ENCODE measurements around the gene PAM. TPM values are rescaled to one million over a fixed set of nuclear protein-coding genes. Genes with fewer than 3 reads are reported as not detected.
"Not testable (repeated sequence)": the region's sequence is repeated elsewhere in the genome, so short reads cannot be mapped to it uniquely, and the experiment has no call there.

Gene PAM
- total and polyA plus RNA-seq, 3 experiments from 2014 or later = 58.7 to 65.0 (median 59.8) TPM

- H3K36me3 ChIP-seq (ENCODE audit: insufficient read depth, low read length) = no peaks in the 10 kb centered on the region
- no peak for DNase-seq
- Mint-ChIP-seq H3K4me1 (peaks cover 36 to 50% (median 39%) of the 10 kb centered on the region in 3 donors), H3K9me3 (peaks cover 0 to 3% (median 0%) of the 10 kb centered on the region in 5 donors), H3K27ac (peak overlapping the region in 3 of 8 donors; percentile 15 to 24 (median 21)), H3K27me3 (no peaks in the 10 kb centered on the region), H3K4me3 (no peak overlapping the region), H3K36me3 (peaks cover 2 to 5% (median 2%) of the 10 kb centered on the region in 3 donors)
- H3K27me3 ChIP-seq (ENCODE audit: insufficient read depth, low read length, poor library complexity, severe bottlenecking) = no peaks in the 10 kb centered on the region
- H3K4me3 ChIP-seq (ENCODE audit: low read length) = no peak overlapping the region
- H3K4me1 ChIP-seq (ENCODE audit: insufficient read depth, low read length) = peaks cover 5% of the 10 kb centered on the region
- H3K9me3 ChIP-seq (ENCODE audit: low read length) = no peaks in the 10 kb centered on the region
- ChIA-PET POLR2A (no interaction called here), CTCF (interaction anchor here (1.2 kb wide), 1 partner anchor 367 kb away, joined by 3 read pairs; no protein-coding TSS in a partner anchor)
- no peak overlapping the region for H3K27ac ChIP-seq (ENCODE audit: low read depth, low read length)
These were observed 17.2 kb downstream of the PAM start for GRCh38 chr5:102772273-102772672.

DNA sequence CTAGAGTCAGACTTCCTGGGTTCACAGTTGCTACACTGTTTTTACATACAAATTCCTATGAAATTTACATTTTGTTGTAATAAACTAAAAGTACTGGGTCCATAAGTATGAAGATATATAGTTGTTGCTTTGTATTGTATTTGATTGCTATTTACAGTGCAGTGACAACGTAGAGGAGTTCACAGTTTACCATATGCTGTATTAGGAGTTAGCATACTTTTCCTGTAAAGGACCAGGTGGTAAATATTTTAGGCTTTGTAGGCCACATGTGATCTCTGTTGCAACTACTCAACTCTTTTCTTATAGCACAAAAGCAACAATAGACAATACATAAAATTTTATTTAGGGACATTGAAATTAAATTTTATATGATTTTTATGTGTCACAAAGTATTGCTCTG is 18.0 kb downstream of the PAM start:
- peaks cover 0 to 3% (median 0%) of the 10 kb centered on the region in 5 donors for H3K9me3 Mint-ChIP-seq
- Histone ChIP-seq H3K9me3 (ENCODE audit: low read length) (no peaks in the 10 kb centered on the region), H3K27ac (ENCODE audit: low read depth, low read length) (no peak overlapping the region), H3K36me3 (ENCODE audit: insufficient read depth, low read length) (no peaks in the 10 kb centered on the region), H3K27me3 (ENCODE audit: insufficient read depth, low read length, poor library complexity, severe bottlenecking) (no peaks in the 10 kb centered on the region), H3K4me1 (ENCODE audit: insufficient read depth, low read length) (peaks cover 5% of the 10 kb centered on the region), H3K4me3 (ENCODE audit: low read length) (no peak overlapping the region)
- H3K27ac Mint-ChIP-seq = no peak overlapping the region
- peaks cover 34 to 45% (median 38%) of the 10 kb centered on the region in 3 donors for H3K4me1 Mint-ChIP-seq
- CTCF ChIA-PET = interaction anchor here (1.2 kb wide), 1 partner anchor 366 kb away, joined by 3 read pairs; no protein-coding TSS in a partner anchor
- no peak for DNase-seq
- POLR2A ChIA-PET = no interaction called here
- peaks cover 2 to 5% (median 2%) of the 10 kb centered on the region in 3 donors for H3K36me3 Mint-ChIP-seq
- H3K4me3 Mint-ChIP-seq = no peak overlapping the region
- H3K27me3 Mint-ChIP-seq = no peaks in the 10 kb centered on the region

GRCh38 chr5:102775756-102776155 is 20.7 kb downstream of the PAM start:
- H3K27me3 ChIP-seq (ENCODE audit: insufficient read depth, low read length, poor library complexity, severe bottlenecking); H3K9me3 ChIP-seq (ENCODE audit: low read length); H3K9me3 Mint-ChIP-seq; H3K27me3 Mint-ChIP-seq; H3K36me3 Mint-ChIP-seq; H3K36me3 ChIP-seq (ENCODE audit: insufficient read depth, low read length); DNase-seq; H3K4me3 ChIP-seq (ENCODE audit: low read length); H3K4me1 ChIP-seq (ENCODE audit: insufficient read depth, low read length); POLR2A ChIA-PET; CTCF ChIA-PET; H3K27ac ChIP-seq (ENCODE audit: low read depth, low read length): not testable (repeated sequence)
- peaks cover 52 to 62% (median 55%) of the 10 kb centered on the region in 3 donors for H3K4me1 Mint-ChIP-seq
- peak overlapping the region in 2 of 7 donors; percentile 40 to 57 for H3K4me3 Mint-ChIP-seq
- peak overlapping the region in 1 of 8 donors; percentile 14 for H3K27ac Mint-ChIP-seq

DNA sequence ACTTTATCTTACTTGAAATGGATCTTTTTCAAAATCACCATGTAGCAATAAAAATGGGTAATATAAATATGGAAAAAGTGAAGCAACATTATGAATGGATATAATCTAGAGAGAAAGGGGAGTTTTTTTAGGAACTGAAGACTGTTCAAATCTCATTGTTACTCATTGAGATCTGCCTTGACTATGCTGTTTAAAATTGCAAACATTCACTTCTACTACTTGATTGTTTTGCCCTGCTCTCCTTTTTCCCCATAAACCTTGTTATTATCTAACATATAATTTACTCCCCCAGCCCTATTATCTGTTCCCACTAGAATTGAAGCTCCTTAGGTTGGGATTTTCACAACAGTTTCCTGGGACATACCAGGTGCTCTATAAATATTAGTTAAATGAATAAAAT is 22.0 kb downstream of the PAM start:
- no peak for DNase-seq
- Histone ChIP-seq H3K27me3 (ENCODE audit: insufficient read depth, low read length, poor library complexity, severe bottlenecking) (no peaks in the 10 kb centered on the region), H3K4me3 (ENCODE audit: low read length) (no peak overlapping the region), H3K4me1 (ENCODE audit: insufficient read depth, low read length) (no peaks in the 10 kb centered on the region), H3K36me3 (ENCODE audit: insufficient read depth, low read length) (no peaks in the 10 kb centered on the region), H3K27ac (ENCODE audit: low read depth, low read length) (no peak overlapping the region), H3K9me3 (ENCODE audit: low read length) (no peaks in the 10 kb centered on the region)
- Mint-ChIP-seq H3K36me3 (peaks cover 2 to 5% (median 2%) of the 10 kb centered on the region in 3 donors), H3K27ac (no peak overlapping the region), H3K27me3 (no peaks in the 10 kb centered on the region), H3K9me3 (peaks cover 0 to 3% (median 0%) of the 10 kb centered on the region in 5 donors), H3K4me3 (no peak overlapping the region), H3K4me1 (peaks cover 44 to 66% (median 54%) of the 10 kb centered on the region in 3 donors)
- ChIA-PET POLR2A (no interaction called here), CTCF (interaction anchor here (1.6 kb wide), 1 partner anchor 362 kb away, joined by 4 read pairs; no protein-coding TSS in a partner anchor)

DNA sequence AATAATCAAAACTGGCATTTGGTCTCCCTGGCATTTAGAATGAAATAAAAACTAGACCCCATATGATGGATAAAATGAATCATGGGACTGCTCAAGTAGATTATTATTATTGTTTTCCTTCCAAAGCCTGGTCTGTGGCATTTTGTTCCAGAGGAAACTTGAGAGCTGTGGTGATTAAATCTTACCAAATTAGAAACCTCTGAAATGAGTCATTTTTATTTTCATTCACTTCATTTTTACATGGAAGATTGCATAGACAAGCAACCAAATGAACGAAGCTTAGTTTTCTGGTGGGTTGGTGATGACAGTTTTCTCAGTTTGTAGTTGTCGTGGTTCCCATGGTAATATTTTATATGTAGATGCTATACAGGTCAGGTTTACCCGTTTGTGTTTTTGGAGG is 23.4 kb downstream of the PAM start:
- Mint-ChIP-seq H3K27ac (peak overlapping the region in 1 of 8 donors; percentile 11), H3K36me3 (peaks cover 2 to 5% (median 3%) of the 10 kb centered on the region in 3 donors), H3K4me3 (no peak overlapping the region), H3K9me3 (peaks cover 0 to 3% (median 0%) of the 10 kb centered on the region in 5 donors), H3K4me1 (peaks cover 42 to 58% (median 48%) of the 10 kb centered on the region in 3 donors), H3K27me3 (no peaks in the 10 kb centered on the region)
- Histone ChIP-seq H3K4me1 (ENCODE audit: insufficient read depth, low read length) (no peaks in the 10 kb centered on the region), H3K4me3 (ENCODE audit: low read length) (no peak overlapping the region), H3K27ac (ENCODE audit: low read depth, low read length) (no peak overlapping the region), H3K9me3 (ENCODE audit: low read length) (no peaks in the 10 kb centered on the region), H3K36me3 (ENCODE audit: insufficient read depth, low read length) (no peaks in the 10 kb centered on the region), H3K27me3 (ENCODE audit: insufficient read depth, low read length, poor library complexity, severe bottlenecking) (no peaks in the 10 kb centered on the region)
- ChIA-PET CTCF (interaction anchor here (1.6 kb wide), 1 partner anchor 361 kb away, joined by 4 read pairs; no protein-coding TSS in a partner anchor), POLR2A (no interaction called here)
- DNase-seq = no peak

DNA sequence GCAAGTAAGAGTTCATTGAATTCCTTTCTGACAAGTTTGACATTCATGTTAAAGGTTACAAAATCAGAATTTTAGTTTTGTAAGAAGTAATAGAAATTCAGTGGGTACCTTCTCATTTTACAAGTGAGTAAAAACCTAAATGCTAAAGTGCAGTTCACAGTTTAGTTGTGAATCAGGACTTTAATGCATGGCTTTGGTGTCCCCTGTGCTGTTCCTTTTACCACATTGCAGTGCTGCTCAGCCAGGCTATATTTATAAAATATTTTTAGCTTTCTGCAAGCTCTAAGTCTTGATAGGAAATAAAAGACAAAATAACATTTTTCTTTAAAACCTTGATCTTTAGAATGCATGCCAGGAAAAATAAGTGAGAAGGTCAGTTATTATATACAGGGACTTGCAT is 26.3 kb downstream of the PAM start:
- Mint-ChIP-seq H3K4me1 (peaks cover 36 to 47% (median 41%) of the 10 kb centered on the region in 3 donors), H3K36me3 (peaks cover 4 to 7% (median 5%) of the 10 kb centered on the region in 3 donors), H3K27ac (no peak overlapping the region), H3K9me3 (no peaks in the 10 kb centered on the region), H3K27me3 (no peaks in the 10 kb centered on the region), H3K4me3 (no peak overlapping the region)
- POLR2A ChIA-PET = interaction anchor here (0.6 kb wide), 1 partner anchor 141 kb away, joined by 3 read pairs; no protein-coding TSS in a partner anchor
- no peaks in the 10 kb centered on the region for H3K9me3 ChIP-seq (ENCODE audit: low read length)
- CTCF ChIA-PET = interaction anchor here (1.0 to 2.8 kb wide), 10 partner anchors 10 to 443 kb away, joined by 3 to 8 read pairs (median 5); no protein-coding TSS in a partner anchor
- no peak for DNase-seq
- H3K27ac ChIP-seq (ENCODE audit: low read depth, low read length) = no peak overlapping the region
- no peak overlapping the region for H3K4me3 ChIP-seq (ENCODE audit: low read length)
- no peaks in the 10 kb centered on the region for H3K27me3 ChIP-seq (ENCODE audit: insufficient read depth, low read length, poor library complexity, severe bottlenecking)
- no peaks in the 10 kb centered on the region for H3K4me1 ChIP-seq (ENCODE audit: insufficient read depth, low read length)
- H3K36me3 ChIP-seq (ENCODE audit: insufficient read depth, low read length) = no peaks in the 10 kb centered on the region

DNA sequence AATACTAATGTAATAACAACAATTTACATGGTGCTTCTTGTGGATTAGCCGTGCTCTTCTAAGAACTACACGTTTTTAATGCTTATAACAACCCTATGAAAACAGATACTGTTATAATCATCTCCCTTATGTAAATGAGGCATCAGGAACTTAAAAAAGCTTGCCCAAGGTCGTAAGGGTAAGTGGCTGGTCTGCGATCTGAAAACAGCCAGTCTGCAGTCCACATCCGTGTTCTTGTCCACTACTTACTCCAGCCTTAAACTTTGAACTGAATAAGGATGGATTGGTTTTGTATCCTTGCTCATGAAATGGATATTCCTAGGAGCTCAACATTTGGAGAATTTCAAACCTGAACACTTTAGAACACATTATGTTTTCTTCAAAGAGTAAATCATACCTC is 26.7 kb downstream of the PAM start:
- Mint-ChIP-seq H3K27ac (no peak overlapping the region), H3K4me3 (no peak overlapping the region), H3K36me3 (peaks cover 4 to 7% (median 5%) of the 10 kb centered on the region in 3 donors), H3K9me3 (no peaks in the 10 kb centered on the region), H3K27me3 (no peaks in the 10 kb centered on the region), H3K4me1 (peaks cover 32 to 43% (median 37%) of the 10 kb centered on the region in 3 donors)
- Histone ChIP-seq H3K27ac (ENCODE audit: low read depth, low read length) (no peak overlapping the region), H3K9me3 (ENCODE audit: low read length) (no peaks in the 10 kb centered on the region), H3K4me1 (ENCODE audit: insufficient read depth, low read length) (no peaks in the 10 kb centered on the region), H3K4me3 (ENCODE audit: low read length) (no peak overlapping the region), H3K36me3 (ENCODE audit: insufficient read depth, low read length) (no peaks in the 10 kb centered on the region), H3K27me3 (ENCODE audit: insufficient read depth, low read length, poor library complexity, severe bottlenecking) (no peaks in the 10 kb centered on the region)
- DNase-seq = no peak
- POLR2A ChIA-PET = no interaction called here
- CTCF ChIA-PET = interaction anchor here (1.0 to 2.8 kb wide), 8 partner anchors 11 to 443 kb away, joined by 3 to 8 read pairs (median 4); no protein-coding TSS in a partner anchor

DNA sequence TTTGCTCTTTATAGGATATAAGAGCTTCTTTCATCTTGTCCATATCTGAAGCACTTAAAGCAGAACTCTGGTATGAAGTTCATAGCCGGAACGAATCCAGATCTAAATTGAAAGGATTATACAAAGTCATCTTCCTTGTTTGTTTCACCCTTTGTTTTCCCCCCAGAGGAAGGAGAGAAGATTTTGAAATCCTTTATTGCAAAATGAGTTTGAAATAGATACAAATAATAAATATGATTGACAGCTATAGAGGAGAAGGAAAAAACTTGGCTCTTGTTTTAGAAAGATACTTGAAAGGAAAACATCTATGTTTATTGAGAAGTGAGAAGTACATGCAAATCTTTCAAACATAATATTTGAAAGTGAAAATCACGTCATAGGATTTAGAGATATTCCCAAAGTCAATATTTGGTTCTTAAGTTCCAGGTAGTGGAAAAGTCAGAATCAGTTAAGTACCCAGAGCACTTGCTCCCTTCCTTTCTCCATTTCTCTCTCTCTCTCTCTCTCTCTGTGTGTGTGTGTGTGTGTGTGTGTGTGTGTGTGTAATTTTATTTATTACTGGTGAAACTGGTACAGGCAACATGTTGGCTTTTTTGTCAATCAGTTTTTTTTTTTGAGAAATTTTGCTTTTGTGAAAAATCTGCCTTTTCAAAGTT is 27.2 kb downstream of the PAM start:
- Mint-ChIP-seq H3K27me3 (no peaks in the 10 kb centered on the region), H3K36me3 (peaks cover 4 to 7% (median 5%) of the 10 kb centered on the region in 3 donors), H3K9me3 (no peaks in the 10 kb centered on the region), H3K4me1 (peaks cover 27 to 37% (median 35%) of the 10 kb centered on the region in 3 donors), H3K27ac (no peak overlapping the region), H3K4me3 (no peak overlapping the region)
- H3K27me3 ChIP-seq (ENCODE audit: insufficient read depth, low read length, poor library complexity, severe bottlenecking) = no peaks in the 10 kb centered on the region
- H3K9me3 ChIP-seq (ENCODE audit: low read length) = no peaks in the 10 kb centered on the region
- POLR2A ChIA-PET = no interaction called here
- CTCF ChIA-PET = interaction anchor here (1.0 to 2.8 kb wide), 5 partner anchors 19 to 357 kb away, joined by 3 to 8 read pairs (median 3); no protein-coding TSS in a partner anchor
- H3K4me1 ChIP-seq (ENCODE audit: insufficient read depth, low read length) = no peaks in the 10 kb centered on the region
- no peak overlapping the region for H3K27ac ChIP-seq (ENCODE audit: low read depth, low read length)
- no peaks in the 10 kb centered on the region for H3K36me3 ChIP-seq (ENCODE audit: insufficient read depth, low read length)
- H3K4me3 ChIP-seq (ENCODE audit: low read length) = no peak overlapping the region
- no peak for DNase-seq

Measured in CD8-positive, alpha-beta memory T cell (primary cell).